Measurements from ENCODE around the gene PPIL1. TPM values are rescaled to one million over a fixed set of nuclear protein-coding genes. Genes with fewer than 3 reads are reported as not detected.
A peak's percentile ranks its signal among the peaks of the same experiment; 100 is the strongest.

Gene PPIL1
- polyA plus RNA-seq, 3 donors = 2.0 to 7.6 (median 5.9) TPM

DNA sequence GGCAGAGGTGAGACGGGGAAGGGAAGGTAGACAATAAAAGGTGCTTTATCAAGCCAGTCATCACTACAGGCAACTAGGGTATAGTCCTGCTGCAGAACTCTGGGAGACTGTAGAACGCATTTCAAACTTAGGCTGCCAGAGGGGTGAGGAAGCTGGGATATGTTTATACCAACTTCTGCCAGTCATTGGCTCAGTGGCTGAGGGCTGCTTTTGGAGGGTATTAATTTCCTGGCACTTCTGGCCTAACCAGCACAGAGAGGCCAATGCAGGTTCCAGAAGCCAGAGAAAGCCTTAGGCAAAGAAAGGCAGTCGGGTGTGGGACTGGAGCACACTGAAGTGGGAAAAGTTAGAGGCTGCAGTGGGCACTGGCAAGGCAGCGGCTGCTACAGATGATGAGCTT, 31.4 kb downstream of the PPIL1 start:
- peaks cover 8 to 10% of the 10 kb centered on the region in 2 donors for H3K36me3 Mint-ChIP-seq
- H3K27ac Mint-ChIP-seq = peak overlapping the region in 1 of 7 donors; percentile 48
- Histone ChIP-seq H4K20me1 (ENCODE audit: insufficient read depth, low read length) (no peaks in the 10 kb centered on the region), H3K9ac (ENCODE audit: insufficient read depth, low read length, poor library complexity, severe bottlenecking) (no peak overlapping the region), H3K4me1 (ENCODE audit: control insufficient read depth in 1 of 2, insufficient read depth in 2 of 2, low read length in 2 of 2) (peaks cover 26 to 36% of the 10 kb centered on the region in 2 donors), H3K36me3 (replicated peaks in 1 of 2; ENCODE audit: control insufficient read depth in 1 of 2, insufficient read depth in 2 of 2, low read length in 2 of 2) (no peaks in the 10 kb centered on the region), H3K79me2 (ENCODE audit: insufficient read depth, low read length) (no peaks in the 10 kb centered on the region), H3K27me3 (ENCODE audit: control insufficient read depth in 2 of 2, insufficient read depth in 2 of 2, low read length in 2 of 2) (peaks cover 24 to 30% of the 10 kb centered on the region in 2 donors), H3K27ac (ENCODE audit: low read depth in 1 of 2, low read length in 2 of 2) (no peak overlapping the region), H3K4me2 (replicated peaks; ENCODE audit: extremely low read depth, low read length, poor library complexity, severe bottlenecking) (no peak overlapping the region), H3K9me3 (replicated peaks in 1 of 2; ENCODE audit: control insufficient read depth in 1 of 2, insufficient read depth in 1 of 2, low read length in 2 of 2) (peaks cover 0 to 21% of the 10 kb centered on the region in 2 donors), H2AFZ (ENCODE audit: insufficient read depth, low read depth, low read length, poor library complexity, severe bottlenecking) (no peak overlapping the region), H3K4me3 (replicated peaks in 1 of 3; ENCODE audit: low read depth in 2 of 3, low read length in 3 of 3) (no peak overlapping the region)
- H3K27me3 Mint-ChIP-seq (ENCODE audit: low read depth in 3 of 3) = peaks cover 33 to 41% (median 37%) of the 10 kb centered on the region in 3 donors
- intact Hi-C loops (cut with micrococcal nuclease) = loop anchor here in 1 of 2 donors (5.0 kb wide), 1 partner anchor 76 kb away; no protein-coding TSS in a partner anchor
- TF ChIP-seq, protein P1, sequence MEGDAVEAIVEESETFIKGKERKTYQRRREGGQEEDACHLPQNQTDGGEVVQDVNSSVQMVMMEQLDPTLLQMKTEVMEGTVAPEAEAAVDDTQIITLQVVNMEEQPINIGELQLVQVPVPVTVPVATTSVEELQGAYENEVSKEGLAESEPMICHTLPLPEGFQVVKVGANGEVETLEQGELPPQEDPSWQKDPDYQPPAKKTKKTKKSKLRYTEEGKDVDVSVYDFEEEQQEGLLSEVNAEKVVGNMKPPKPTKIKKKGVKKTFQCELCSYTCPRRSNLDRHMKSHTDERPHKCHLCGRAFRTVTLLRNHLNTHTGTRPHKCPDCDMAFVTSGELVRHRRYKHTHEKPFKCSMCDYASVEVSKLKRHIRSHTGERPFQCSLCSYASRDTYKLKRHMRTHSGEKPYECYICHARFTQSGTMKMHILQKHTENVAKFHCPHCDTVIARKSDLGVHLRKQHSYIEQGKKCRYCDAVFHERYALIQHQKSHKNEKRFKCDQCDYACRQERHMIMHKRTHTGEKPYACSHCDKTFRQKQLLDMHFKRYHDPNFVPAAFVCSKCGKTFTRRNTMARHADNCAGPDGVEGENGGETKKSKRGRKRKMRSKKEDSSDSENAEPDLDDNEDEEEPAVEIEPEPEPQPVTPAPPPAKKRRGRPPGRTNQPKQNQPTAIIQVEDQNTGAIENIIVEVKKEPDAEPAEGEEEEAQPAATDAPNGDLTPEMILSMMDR (IDR thresholded peaks at IDR 0.05) = no peak
- peak overlapping the region in 1 of 2 donors; percentile 42 for H3K4me3 Mint-ChIP-seq
- H3K9me3 Mint-ChIP-seq = peaks cover 0 to 11% (median 5%) of the 10 kb centered on the region in 7 donors
- WGBS (ENCODE audit: insufficient coverage) = 92% methylated on average over 4 of the region's 4 CpGs
- peaks cover 38% of the 10 kb centered on the region for H3K4me1 Mint-ChIP-seq
- DNase-seq = no peak

DNA sequence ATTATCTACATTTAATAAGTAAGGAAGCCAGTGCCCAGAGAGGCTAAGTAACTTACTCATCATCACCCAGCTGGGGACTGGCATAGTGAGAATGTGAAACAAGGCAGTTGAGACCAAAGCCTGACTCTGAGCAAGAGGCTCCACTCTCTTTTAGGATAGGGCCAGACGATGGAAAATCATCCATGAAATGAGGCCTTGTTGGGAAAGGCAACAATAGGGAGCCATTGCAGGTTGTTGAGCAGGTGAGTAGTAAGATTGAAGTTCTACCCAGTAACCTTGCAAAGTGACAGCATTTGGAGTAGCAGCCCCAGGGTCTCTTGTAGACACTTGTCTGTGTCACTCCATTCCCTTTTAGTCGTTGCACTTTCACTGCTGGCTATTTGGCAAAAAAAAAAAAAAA, 32.8 kb downstream of the PPIL1 start:
- Histone ChIP-seq H3K4me2 (replicated peaks; ENCODE audit: extremely low read depth, low read length, poor library complexity, severe bottlenecking) (no peak overlapping the region), H3K9me3 (replicated peaks in 1 of 2; ENCODE audit: control insufficient read depth in 1 of 2, insufficient read depth in 1 of 2, low read length in 2 of 2) (peaks cover 0 to 22% of the 10 kb centered on the region in 2 donors), H3K4me1 (ENCODE audit: control insufficient read depth in 1 of 2, insufficient read depth in 2 of 2, low read length in 2 of 2) (peaks cover 26 to 34% of the 10 kb centered on the region in 2 donors), H3K27me3 (ENCODE audit: control insufficient read depth in 2 of 2, insufficient read depth in 2 of 2, low read length in 2 of 2) (peaks cover 29 to 44% of the 10 kb centered on the region in 2 donors), H4K20me1 (ENCODE audit: insufficient read depth, low read length) (no peaks in the 10 kb centered on the region), H3K27ac (ENCODE audit: low read depth in 1 of 2, low read length in 2 of 2) (no peak overlapping the region), H3K79me2 (ENCODE audit: insufficient read depth, low read length) (no peaks in the 10 kb centered on the region), H2AFZ (ENCODE audit: insufficient read depth, low read depth, low read length, poor library complexity, severe bottlenecking) (no peak overlapping the region), H3K9ac (ENCODE audit: insufficient read depth, low read length, poor library complexity, severe bottlenecking) (no peak overlapping the region), H3K4me3 (replicated peaks in 1 of 3; ENCODE audit: low read depth in 2 of 3, low read length in 3 of 3) (no peak overlapping the region), H3K36me3 (replicated peaks in 1 of 2; ENCODE audit: control insufficient read depth in 1 of 2, insufficient read depth in 2 of 2, low read length in 2 of 2) (no peaks in the 10 kb centered on the region)
- Mint-ChIP-seq H3K27me3 (ENCODE audit: low read depth in 3 of 3) (peaks cover 42 to 51% (median 44%) of the 10 kb centered on the region in 3 donors), H3K27ac (peak overlapping the region in 1 of 7 donors; percentile 46), H3K4me1 (peaks cover 35% of the 10 kb centered on the region), H3K36me3 (peaks cover 8 to 15% of the 10 kb centered on the region in 2 donors), H3K9me3 (peaks cover 0 to 12% (median 5%) of the 10 kb centered on the region in 7 donors), H3K4me3 (no peak overlapping the region)
- intact Hi-C loops (cut with micrococcal nuclease) = loop anchor here in 1 of 2 donors (5.0 kb wide), 1 partner anchor 74 kb away; no protein-coding TSS in a partner anchor
- WGBS (ENCODE audit: insufficient coverage) = 100% methylated on average over 1 of the region's 2 CpGs
- TF ChIP-seq, protein P1 (IDR thresholded peaks at IDR 0.05) = no peak
- no peak for DNase-seq
